ENCODE results near the gene NR4A1.
"Not testable (repeated sequence)": the region's sequence is repeated elsewhere in the genome, so short reads cannot be mapped to it uniquely, and the experiment has no call there.

Gene NR4A1

GRCh38 chr12:52097045-52097666 is 45.9 kb downstream of the NR4A1 start:
- Histone ChIP-seq H3K4me1 (ENCODE audit: insufficient read depth, low read length, poor library complexity, severe bottlenecking) (no peaks in the 10 kb centered on the region), H3F3A (ENCODE audit: low read depth) (no peaks in the 10 kb centered on the region), H3K36me3 (ENCODE audit: insufficient read depth, low read length) (no peaks in the 10 kb centered on the region), H3K4me2 (ENCODE audit: low read depth, low read length, poor library complexity, severe bottlenecking) (no peak overlapping the region), H3K27me3 (ENCODE audit: insufficient read depth, low read length, poor library complexity, severe bottlenecking) (no peaks in the 10 kb centered on the region), H4K20me1 (ENCODE audit: insufficient read depth, low read length, poor library complexity, severe bottlenecking) (no peaks in the 10 kb centered on the region), H3K9me3 (ENCODE audit: insufficient read depth, low read depth, low read length) (no peaks in the 10 kb centered on the region), H2AFZ (ENCODE audit: low read length) (no peak overlapping the region), H3K9me2 (replicated peaks; ENCODE audit: low read depth, low read length) (no peaks in the 10 kb centered on the region), H3K79me2 (ENCODE audit: insufficient read depth, low read length) (no peaks in the 10 kb centered on the region), H3K4me3 (ENCODE audit: low read length, poor library complexity, severe bottlenecking) (no peak overlapping the region), H3K9ac (ENCODE audit: low read depth, low read length, poor library complexity, severe bottlenecking) (no peak overlapping the region)
- TF ChIP-seq EZH2phosphoT487 (IDR thresholded peaks at IDR 0.05; ENCODE audit: borderline replicate concordance): no peak
- no peak for TF ChIP-seq CTCF (conservative IDR thresholded peaks at IDR 0.05; ENCODE audit: low read length)

- H3K9ac ChIP-seq (ENCODE audit: low read depth, low read length, poor library complexity, severe bottlenecking); H3F3A ChIP-seq (ENCODE audit: low read depth); H3K4me2 ChIP-seq (ENCODE audit: low read depth, low read length, poor library complexity, severe bottlenecking); H3K4me3 ChIP-seq (ENCODE audit: low read length, poor library complexity, severe bottlenecking); H3K9me2 ChIP-seq (replicated peaks; ENCODE audit: low read depth, low read length); H3K79me2 ChIP-seq (ENCODE audit: insufficient read depth, low read length); H3K9me3 ChIP-seq (ENCODE audit: insufficient read depth, low read depth, low read length); H4K20me1 ChIP-seq (ENCODE audit: insufficient read depth, low read length, poor library complexity, severe bottlenecking); H2AFZ ChIP-seq (ENCODE audit: low read length); H3K27me3 ChIP-seq (ENCODE audit: insufficient read depth, low read length, poor library complexity, severe bottlenecking); H3K4me1 ChIP-seq (ENCODE audit: insufficient read depth, low read length, poor library complexity, severe bottlenecking); H3K36me3 ChIP-seq (ENCODE audit: insufficient read depth, low read length): not testable (repeated sequence)
Measured at GRCh38 chr12:52104431-52105089, 53.3 kb downstream of the NR4A1 start.
